Spleen (tissue), 7 donors: ENCODE data around the gene CHRDL1.

Source experiments
- POLR2A ChIP-seq, 3 donors: fragments of 450-650 bp; IDR thresholded peaks; one replicate each; pipeline ENCODE4 v1.5.1; 2017; ENCODE audit warnings: antibody characterized with exemption in 3 of 3, mild to moderate bottlenecking in 1 of 3
- TF ChIP-seq, protein P1 (sequence below), 11 experiments: fragments of 200-600 bp in 7 of 11; fragments of 450-650 bp in 4 of 11; sonication (generic) in 4 of 11; IDR thresholded peaks in 8 of 11; conservative IDR thresholded peaks in 3 of 11; 1 replicate in 7 of 11; 2 replicates in 4 of 11; pipeline versions ENCODE4 v1.4.0 to v1.8.0; 2016 to 2021; ENCODE audit warnings: antibody characterized with exemption in 11 of 11, inconsistent platforms in 4 of 11, mild to moderate bottlenecking in 1 of 11
- donor health status: DM: no; HTN: no; CAD: no; lungs with moderate emphysema.
- donor health status: DM: no; HTN: no; CAD: no.
- donor health status: DM: no; HTN: no; CAD: no.

DNA sequence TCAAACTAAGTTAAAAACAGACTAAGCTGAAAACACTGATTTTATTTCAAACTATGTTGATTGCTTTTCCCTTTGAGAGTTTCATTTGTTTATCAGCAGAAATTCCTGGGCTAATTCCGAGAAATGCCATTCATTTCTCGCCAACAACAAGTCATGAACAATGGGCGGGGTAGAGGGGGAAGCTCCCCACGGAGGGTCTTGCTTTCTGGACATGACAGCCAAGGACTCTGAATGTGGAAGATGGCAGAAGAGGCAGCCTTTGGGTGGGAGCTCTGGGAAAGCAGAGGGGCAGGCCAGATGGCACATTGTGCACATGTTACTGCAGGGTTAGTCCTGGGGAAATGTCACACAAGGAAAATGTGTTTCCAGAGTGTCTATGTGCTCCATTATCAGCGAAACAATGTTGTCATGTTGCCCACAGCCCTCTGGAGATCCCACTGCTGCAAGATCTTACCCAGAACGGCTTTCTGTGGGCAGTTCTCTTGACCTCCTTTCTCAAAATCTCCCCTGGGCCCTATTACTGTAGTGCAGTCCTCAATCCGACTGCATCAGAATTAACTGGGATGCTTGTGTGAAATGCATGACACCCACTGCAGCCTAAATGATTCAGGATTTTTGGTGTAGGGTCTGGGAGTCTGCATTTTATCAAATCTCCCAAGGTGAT is 45.0 kb downstream of the CHRDL1 start:
- TF ChIP-seq, protein P1, sequence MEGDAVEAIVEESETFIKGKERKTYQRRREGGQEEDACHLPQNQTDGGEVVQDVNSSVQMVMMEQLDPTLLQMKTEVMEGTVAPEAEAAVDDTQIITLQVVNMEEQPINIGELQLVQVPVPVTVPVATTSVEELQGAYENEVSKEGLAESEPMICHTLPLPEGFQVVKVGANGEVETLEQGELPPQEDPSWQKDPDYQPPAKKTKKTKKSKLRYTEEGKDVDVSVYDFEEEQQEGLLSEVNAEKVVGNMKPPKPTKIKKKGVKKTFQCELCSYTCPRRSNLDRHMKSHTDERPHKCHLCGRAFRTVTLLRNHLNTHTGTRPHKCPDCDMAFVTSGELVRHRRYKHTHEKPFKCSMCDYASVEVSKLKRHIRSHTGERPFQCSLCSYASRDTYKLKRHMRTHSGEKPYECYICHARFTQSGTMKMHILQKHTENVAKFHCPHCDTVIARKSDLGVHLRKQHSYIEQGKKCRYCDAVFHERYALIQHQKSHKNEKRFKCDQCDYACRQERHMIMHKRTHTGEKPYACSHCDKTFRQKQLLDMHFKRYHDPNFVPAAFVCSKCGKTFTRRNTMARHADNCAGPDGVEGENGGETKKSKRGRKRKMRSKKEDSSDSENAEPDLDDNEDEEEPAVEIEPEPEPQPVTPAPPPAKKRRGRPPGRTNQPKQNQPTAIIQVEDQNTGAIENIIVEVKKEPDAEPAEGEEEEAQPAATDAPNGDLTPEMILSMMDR (IDR thresholded peaks at IDR 0.05 in 8 of 11, conservative IDR thresholded peaks at IDR 0.05 in 3 of 11): no peak
- TF ChIP-seq POLR2A (IDR thresholded peaks at IDR 0.05): no peak
